HG03108 (cell line): ENCODE results near the gene RPL13.

Experiments
- ATAC-seq: cut with Tn5 transposase; IDR thresholded peaks from one replicate; pipeline ENCODE4 v1.9.1; 2021; ENCODE audit warnings: moderate library complexity; ENCODE audit not compliant: unreplicated experiment

Gene RPL13

GRCh38 chr16:89544713-89545043, 15.8 kb upstream of the RPL13 start:
- ATAC-seq: no peak

DNA sequence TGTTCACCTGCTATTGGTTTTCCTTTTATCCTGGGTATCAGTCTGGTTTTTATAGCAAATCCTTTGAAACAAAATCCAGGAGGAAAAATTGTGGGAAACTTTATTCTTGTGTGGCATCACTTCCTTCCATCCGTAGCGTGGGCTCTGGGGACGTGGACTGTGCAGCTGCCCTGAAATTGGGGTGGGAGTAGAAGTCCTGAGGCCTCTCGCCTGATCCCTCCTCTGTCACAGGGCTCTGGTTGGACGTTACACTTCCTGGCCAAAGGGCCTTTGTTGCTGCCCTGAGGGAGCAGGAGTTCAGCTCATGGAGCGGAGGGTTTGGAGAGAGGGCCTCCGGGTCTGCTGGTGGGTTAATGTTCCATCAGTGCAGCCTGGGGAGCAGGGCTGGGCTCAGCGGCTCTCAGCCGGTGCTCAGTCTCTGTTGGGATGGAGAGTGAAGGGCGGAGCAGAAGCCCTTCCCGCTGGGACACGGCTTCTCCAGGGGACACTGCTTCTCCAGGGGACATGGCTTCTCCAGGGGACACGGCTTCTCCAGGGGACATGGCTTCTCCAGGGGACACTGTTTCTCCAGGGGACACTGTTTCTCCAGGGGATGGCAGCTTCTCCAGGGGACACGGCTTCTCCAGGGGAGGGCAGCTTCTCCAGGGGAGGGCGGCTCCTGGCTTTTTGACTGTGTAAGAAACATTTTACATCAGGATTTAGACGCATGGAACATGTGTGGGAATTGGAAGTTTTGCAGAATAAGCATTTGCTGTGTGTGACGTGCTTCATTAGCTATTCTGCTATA, 15.2 kb upstream of the RPL13 start:
- no peak for ATAC-seq

GRCh38 chr16:89545831-89546574, 14.5 kb upstream of the RPL13 start:
- ATAC-seq: no peak

DNA sequence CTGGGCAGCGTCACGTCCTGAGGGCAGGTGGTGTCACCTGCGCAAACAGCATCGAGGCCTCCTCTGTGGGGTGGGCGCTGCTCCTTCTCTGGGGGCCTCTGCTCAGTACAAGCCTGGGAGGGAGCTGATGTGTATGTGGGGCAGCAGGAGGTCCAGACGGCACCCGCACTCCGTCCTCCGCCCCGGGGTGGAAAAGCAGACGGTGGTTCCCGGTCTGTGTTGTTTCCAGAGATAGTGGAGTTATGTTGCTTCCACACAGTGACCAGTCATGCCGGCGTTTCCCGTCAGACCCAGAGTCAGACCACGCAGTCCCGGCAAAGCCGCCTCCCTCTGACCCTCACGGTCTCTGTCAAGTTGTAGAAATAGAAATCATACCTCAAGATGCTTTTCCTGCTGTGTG, 13.7 kb upstream of the RPL13 start:
- ATAC-seq: no peak

DNA sequence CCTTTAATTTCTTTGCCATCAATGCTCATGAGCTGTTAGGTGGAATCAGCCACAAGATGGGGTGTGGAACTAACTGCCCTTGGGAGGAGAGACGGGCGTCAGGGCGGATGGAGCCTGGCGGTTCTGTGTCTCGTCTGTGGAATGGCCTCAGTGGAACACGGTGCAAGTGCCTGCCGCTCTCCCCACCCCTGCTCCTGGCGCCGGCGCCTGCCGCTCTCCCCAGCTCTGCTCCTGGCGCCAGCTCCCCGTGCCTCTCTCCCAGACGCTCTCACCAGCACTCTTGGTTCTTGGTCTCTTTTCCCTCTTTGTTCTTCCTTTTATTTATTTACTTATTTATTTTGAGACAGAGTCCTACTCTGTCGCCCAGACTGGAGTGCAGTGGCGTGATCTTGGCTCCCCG, 13.2 kb upstream of the RPL13 start:
- no peak for ATAC-seq

- no peak for ATAC-seq
These were observed 12.6 kb upstream of the RPL13 start for GRCh38 chr16:89547860-89548259.

GRCh38 chr16:89548344-89549006, 12.0 kb upstream of the RPL13 start:
- ATAC-seq: no peak

- no peak for ATAC-seq
These were observed 11.3 kb upstream of the RPL13 start for GRCh38 chr16:89549007-89549700.

DNA sequence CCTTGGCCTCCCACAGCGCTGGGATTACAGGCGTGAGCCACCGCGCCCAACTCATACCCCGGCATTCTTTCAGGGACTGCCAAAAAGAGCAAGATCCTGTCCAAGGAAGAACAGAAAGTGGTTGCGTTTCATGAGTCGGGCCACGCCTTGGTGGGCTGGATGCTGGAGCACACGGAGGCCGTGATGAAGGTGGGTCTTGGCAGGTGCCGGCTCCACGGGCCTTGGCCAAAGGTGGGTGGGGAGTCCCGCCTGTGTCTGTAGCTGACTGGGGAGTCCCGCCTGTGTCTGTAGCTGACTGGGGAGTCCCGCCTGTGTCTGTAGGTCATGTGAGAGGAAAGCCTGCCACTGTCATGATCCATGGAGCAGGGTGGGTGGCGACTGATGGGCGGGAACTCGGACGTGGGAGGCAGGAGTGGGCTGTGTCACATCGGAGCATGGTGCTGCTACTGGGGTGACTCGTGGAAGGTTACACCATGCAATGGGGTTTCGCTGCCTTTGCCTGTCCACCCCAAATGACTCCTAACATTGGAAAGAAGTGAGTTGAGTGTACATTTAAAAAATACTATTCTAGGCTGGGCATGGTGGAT, 10.0 kb upstream of the RPL13 start:
- ATAC-seq: no peak

DNA sequence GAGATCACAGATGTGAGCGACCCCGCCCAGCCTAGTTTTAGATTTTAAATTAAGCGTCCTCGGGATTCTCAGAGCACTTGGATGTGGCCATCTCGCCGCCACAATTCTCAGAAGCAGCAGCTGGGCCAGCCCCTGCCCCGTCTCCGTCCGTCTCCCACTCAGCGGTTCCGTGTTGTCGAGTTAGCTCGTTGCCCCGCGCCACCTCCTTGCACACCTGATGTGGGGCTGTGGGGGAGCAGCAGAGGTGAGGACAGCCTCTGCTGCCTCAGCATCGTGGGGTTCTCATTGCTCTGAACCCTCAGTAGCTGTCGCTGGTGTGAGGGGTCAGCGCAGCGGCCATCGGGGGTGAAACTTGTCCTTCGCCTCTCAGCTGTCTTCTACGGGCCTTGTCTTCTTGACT, 8.2 kb upstream of the RPL13 start:
- no peak for ATAC-seq

DNA sequence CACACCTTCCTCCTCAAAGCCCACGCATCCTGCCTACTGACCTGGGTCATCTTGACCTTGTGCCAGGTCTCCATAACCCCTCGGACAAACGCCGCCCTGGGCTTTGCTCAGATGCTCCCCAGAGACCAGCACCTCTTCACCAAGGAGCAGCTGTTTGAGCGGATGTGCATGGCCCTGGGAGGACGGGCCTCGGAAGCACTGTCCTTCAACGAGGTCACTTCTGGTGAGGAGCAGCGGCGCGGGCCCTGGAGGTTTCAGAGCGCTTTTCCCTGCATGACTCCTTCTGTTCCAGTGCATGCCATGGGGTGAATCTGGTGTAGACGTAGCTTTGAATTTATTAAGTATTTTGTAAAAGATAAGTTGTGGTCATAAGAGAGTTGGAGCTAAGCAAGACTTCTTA, 7.6 kb upstream of the RPL13 start:
- ATAC-seq: no peak

- ATAC-seq: no peak
These were observed 6.7 kb upstream of the RPL13 start for GRCh38 chr16:89553733-89554132.

DNA sequence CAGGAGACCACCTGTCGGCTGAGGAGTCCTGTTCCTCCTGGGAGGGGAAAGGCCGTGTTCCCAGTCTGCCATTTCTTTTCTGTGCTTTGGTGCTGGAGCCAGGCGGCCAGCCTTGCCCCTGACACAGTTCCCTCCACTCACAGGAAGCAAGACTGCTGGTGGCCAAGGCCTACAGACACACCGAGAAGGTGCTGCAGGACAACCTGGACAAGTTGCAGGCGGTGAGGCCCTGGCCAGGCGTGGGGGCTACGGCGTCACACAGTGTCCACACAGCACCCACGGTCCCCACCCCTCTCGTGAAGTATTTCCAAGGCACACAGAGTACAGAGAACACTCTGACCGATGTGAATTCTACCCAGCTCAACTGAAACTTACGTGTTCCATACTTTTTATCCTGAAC, 6.1 kb upstream of the RPL13 start:
- no peak for ATAC-seq

DNA sequence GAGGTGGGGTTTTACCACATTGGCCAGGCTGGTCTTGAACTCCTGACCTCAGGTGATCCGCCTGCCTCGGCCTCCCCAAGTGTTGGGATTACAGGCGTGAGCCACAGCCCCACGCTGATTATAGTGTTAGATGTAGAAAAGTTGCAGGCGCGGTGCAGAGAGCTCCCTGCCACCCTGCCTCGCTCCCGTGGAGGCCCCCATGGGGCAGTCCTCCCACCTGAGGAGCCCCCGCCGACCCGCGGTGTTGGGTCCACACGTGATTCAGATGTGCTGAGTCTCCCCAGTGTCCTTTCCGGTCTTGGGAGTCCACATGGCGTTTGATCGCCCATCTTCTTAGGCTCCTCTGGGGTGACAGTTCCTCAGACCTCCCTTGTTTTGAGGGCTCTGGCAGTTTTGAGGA, 5.2 kb upstream of the RPL13 start:
- ATAC-seq: no peak

DNA sequence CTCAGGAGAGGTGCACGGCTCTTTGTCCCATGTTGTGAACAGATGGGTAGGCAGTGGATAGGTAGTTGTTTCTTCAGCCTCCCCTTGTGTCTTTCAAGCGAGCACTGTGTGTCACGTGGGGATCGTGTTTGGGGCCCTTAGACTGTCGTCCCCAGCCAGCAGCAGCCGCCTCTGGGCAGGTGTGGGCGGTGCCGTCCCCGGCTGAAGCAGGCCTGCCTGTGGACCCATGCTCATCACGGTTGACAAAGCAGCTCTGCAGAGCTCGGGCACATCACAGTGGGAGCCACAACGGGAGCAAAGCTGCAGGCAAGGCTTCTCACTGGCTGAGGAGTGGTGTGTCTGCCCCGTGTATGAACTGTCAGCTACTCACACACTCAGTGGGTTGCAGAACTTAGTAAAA, 4.7 kb upstream of the RPL13 start:
- ATAC-seq: no peak

GRCh38 chr16:89556750-89557689, 3.5 kb upstream of the RPL13 start:
- no peak for ATAC-seq

- ATAC-seq: no peak
These were observed 2.6 kb upstream of the RPL13 start for GRCh38 chr16:89557690-89558490.

GRCh38 chr16:89561142-89561883, 831 bp downstream of the RPL13 start:
- no peak for ATAC-seq
